Neural progenitor cell (in vitro differentiated cells): ENCODE data around the gene HCK. TPM values are rescaled to one million over a fixed set of nuclear protein-coding genes. Genes with fewer than 3 reads are reported as not detected.

ENCODE experiments used
- DNase-seq: peaks from one replicate; pipeline ENCODE4 v3.0.0-alpha.2; 2016; ENCODE audit warnings: low spot score
- H2AFZ ChIP-seq: fragments of 200-600 bp; sonication (generic); replicated peaks from 2 replicates; pipeline ENCODE4 v1.6.1; 2016; ENCODE audit warnings: antibody characterized with exemption
- H3F3A ChIP-seq: fragments of 200-600 bp; sonication (generic); 2 replicates; pipeline ENCODE4 v1.6.1; 2016; ENCODE audit warnings: antibody characterized with exemption, low read depth
- H3K27ac ChIP-seq: fragments of 200-600 bp; sonication (generic); 2 replicates; pipeline ENCODE4 v1.5.1; 2016; ENCODE audit warnings: mild to moderate bottlenecking
- H3K27me3 ChIP-seq: fragments of 200-600 bp; sonication (generic); 2 replicates; pipeline ENCODE4 v1.6.1; 2016; ENCODE audit warnings: mild to moderate bottlenecking, moderate library complexity
- H3K36me3 ChIP-seq: fragments of 200-600 bp; sonication (generic); 2 replicates; pipeline ENCODE4 v1.5.1; 2016
- H3K4me1 ChIP-seq: fragments of 200-600 bp; sonication (generic); 2 replicates; pipeline ENCODE4 v1.6.1; 2016; ENCODE audit warnings: mixed run types
- H3K4me2 ChIP-seq: fragments of 200-600 bp; sonication (generic); 2 replicates; pipeline ENCODE4 v1.6.1; 2016
- H3K4me3 ChIP-seq: fragments of 200-600 bp; sonication (generic); 2 replicates; pipeline ENCODE4 v1.5.1; 2016
- H3K79me2 ChIP-seq: fragments of 200-600 bp; sonication (generic); 2 replicates; pipeline ENCODE4 v1.6.1; 2016; ENCODE audit warnings: low read depth
- H3K9ac ChIP-seq: fragments of 200-600 bp; sonication (generic); 2 replicates; pipeline ENCODE4 v1.6.1; 2016
- H3K9me3 ChIP-seq: fragments of 200-600 bp; sonication (generic); 2 replicates; pipeline ENCODE4 v1.5.1; 2016; ENCODE audit warnings: low read depth
- H4K20me1 ChIP-seq: fragments of 200-600 bp; sonication (generic); 2 replicates; pipeline ENCODE4 v1.6.1; 2016; ENCODE audit warnings: low read depth
- H3K27ac Mint-ChIP-seq: 3 replicates; pipeline ENCODE4 v1.8.0; 2021; ENCODE audit warnings: mixed read lengths
- H3K27me3 Mint-ChIP-seq: 2 replicates; pipeline ENCODE4 v1.8.0; 2022; ENCODE audit warnings: low read depth, mild to moderate bottlenecking, inconsistent platforms, moderate library complexity, mixed read lengths; ENCODE audit not compliant: insufficient read depth
- H3K36me3 Mint-ChIP-seq: 3 replicates; pipeline ENCODE4 v1.8.0; 2021; ENCODE audit warnings: mixed read lengths
- H3K4me1 Mint-ChIP-seq: 3 replicates; pipeline ENCODE4 v1.8.0; 2021; ENCODE audit warnings: mixed read lengths
- H3K4me3 Mint-ChIP-seq: 3 replicates; pipeline ENCODE4 v1.8.0; 2021; ENCODE audit warnings: mild to moderate bottlenecking, moderate library complexity, mixed read lengths
- H3K9me3 Mint-ChIP-seq: 3 replicates; pipeline ENCODE4 v1.8.0; 2020; ENCODE audit warnings: mixed read lengths
- EZH2 ChIP-seq: fragments of 200-600 bp; sonication (generic); IDR thresholded peaks from 2 replicates; pipeline ENCODE4 v1.6.1; 2017; ENCODE audit warnings: antibody characterized with exemption, mild to moderate bottlenecking, moderate library complexity
- EZH2phosphoT487 ChIP-seq: fragments of 200-600 bp; sonication (generic); IDR thresholded peaks from 2 replicates; pipeline ENCODE4 v1.6.1; 2017; ENCODE audit warnings: antibody characterized with exemption
- total RNA-seq: library from RNA; depleted of rRNA; stranded (reverse); fragments of >200 nt; gene quantifications from 2 replicates; pipeline ENCODE4 v1.2.3, GENCODE V29; 2015; ENCODE audit warnings: low replicate concordance
- TF ChIP-seq, protein P1 (sequence below): fragments of 200-600 bp; sonication (generic); IDR thresholded peaks from 2 replicates; pipeline ENCODE4 v1.5.1; 2017; ENCODE audit warnings: antibody characterized with exemption, mild to moderate bottlenecking

The HCK gene
- total RNA-seq, 1 donor from 2014 or later, result not detected

DNA sequence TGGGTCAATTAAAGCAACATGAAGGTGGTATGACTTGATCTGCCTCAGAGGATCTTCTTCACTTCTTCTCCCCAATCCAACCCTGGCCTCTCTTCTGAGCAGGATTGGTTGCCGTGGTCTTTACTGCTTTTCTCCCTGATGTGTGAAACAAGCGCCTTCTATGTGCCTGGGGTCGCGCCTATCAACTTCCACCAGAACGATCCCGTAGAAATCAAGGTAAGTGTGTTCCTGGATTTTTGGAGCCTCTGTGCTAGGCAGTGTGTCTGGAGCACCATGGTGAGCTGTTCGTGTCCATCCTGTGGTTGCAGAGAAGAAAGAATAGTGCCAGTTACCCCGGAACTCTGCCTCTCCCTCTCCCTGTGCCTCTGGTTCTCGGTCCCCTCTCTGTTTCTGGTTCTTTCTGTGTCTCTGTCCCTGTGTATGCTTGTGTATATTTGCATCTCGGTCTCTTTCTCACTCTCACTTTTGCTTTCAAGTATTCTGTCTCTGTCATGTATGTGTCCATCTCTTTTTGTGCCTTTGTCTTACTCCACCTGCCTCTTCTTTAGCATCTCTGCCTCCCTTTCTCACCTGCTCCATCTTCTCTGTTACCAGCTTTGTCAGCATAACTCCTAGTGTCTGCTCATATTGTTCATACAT lies 81.0 kb downstream of the HCK start:
- Histone ChIP-seq H3K4me2 (no peak overlapping the region), H3K27me3 (no peaks in the 10 kb centered on the region), H4K20me1 (peaks cover 43% of the 10 kb centered on the region), H2AFZ (no peak overlapping the region), H3K9me3 (no peaks in the 10 kb centered on the region), H3K36me3 (no peaks in the 10 kb centered on the region), H3F3A (no peaks in the 10 kb centered on the region), H3K27ac (no peak overlapping the region), H3K4me1 (peaks cover under 1% of the 10 kb centered on the region), H3K79me2 (peaks cover 44% of the 10 kb centered on the region), H3K4me3 (no peak overlapping the region), H3K9ac (no peak overlapping the region)
- DNase-seq, result no peak
- H3K27me3 Mint-ChIP-seq, result no peaks in the 10 kb centered on the region
- no peak overlapping the region for H3K4me3 Mint-ChIP-seq
- no peak overlapping the region for H3K27ac Mint-ChIP-seq
- H3K4me1 Mint-ChIP-seq, result no peaks in the 10 kb centered on the region
- peaks cover 8% of the 10 kb centered on the region for H3K36me3 Mint-ChIP-seq
- no peaks in the 10 kb centered on the region for H3K9me3 Mint-ChIP-seq
- TF ChIP-seq, protein P1, sequence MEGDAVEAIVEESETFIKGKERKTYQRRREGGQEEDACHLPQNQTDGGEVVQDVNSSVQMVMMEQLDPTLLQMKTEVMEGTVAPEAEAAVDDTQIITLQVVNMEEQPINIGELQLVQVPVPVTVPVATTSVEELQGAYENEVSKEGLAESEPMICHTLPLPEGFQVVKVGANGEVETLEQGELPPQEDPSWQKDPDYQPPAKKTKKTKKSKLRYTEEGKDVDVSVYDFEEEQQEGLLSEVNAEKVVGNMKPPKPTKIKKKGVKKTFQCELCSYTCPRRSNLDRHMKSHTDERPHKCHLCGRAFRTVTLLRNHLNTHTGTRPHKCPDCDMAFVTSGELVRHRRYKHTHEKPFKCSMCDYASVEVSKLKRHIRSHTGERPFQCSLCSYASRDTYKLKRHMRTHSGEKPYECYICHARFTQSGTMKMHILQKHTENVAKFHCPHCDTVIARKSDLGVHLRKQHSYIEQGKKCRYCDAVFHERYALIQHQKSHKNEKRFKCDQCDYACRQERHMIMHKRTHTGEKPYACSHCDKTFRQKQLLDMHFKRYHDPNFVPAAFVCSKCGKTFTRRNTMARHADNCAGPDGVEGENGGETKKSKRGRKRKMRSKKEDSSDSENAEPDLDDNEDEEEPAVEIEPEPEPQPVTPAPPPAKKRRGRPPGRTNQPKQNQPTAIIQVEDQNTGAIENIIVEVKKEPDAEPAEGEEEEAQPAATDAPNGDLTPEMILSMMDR, result no peak
- TF ChIP-seq EZH2 (no peak), EZH2phosphoT487 (no peak)

DNA sequence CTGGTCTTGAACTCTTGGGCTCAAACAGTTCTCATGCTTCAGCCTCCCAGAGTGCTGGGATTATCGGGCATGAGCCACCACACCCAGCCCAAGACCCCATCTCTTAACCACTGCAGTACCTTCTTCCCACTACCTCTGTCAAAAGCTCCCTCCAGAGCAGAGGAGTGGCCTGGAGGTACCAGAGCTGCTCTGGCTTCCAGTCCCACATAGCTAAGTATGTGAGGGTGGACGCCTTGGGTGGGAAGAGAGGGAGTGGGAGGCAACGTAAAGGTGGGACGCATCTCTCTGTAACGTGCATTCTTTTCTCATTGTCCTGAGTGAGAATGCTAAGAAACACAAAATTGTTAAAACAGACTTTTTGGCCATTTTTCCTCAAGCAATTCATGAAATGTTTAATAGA lies 82.0 kb downstream of the HCK start:
- Mint-ChIP-seq H3K4me1 (no peaks in the 10 kb centered on the region), H3K4me3 (no peak overlapping the region), H3K9me3 (no peaks in the 10 kb centered on the region), H3K36me3 (peaks cover 10% of the 10 kb centered on the region), H3K27me3 (no peaks in the 10 kb centered on the region), H3K27ac (no peak overlapping the region)
- DNase-seq, result no peak
- Histone ChIP-seq H3K79me2 (peaks cover 34% of the 10 kb centered on the region), H3K27me3 (no peaks in the 10 kb centered on the region), H3F3A (no peaks in the 10 kb centered on the region), H3K4me3 (no peak overlapping the region), H2AFZ (no peak overlapping the region), H3K36me3 (no peaks in the 10 kb centered on the region), H3K4me2 (no peak overlapping the region), H4K20me1 (peaks cover 37% of the 10 kb centered on the region), H3K9ac (no peak overlapping the region), H3K27ac (no peak overlapping the region), H3K4me1 (no peaks in the 10 kb centered on the region), H3K9me3 (no peaks in the 10 kb centered on the region)
- TF ChIP-seq EZH2, result no peak
- TF ChIP-seq, protein P1, result no peak
- TF ChIP-seq EZH2phosphoT487, result no peak

DNA sequence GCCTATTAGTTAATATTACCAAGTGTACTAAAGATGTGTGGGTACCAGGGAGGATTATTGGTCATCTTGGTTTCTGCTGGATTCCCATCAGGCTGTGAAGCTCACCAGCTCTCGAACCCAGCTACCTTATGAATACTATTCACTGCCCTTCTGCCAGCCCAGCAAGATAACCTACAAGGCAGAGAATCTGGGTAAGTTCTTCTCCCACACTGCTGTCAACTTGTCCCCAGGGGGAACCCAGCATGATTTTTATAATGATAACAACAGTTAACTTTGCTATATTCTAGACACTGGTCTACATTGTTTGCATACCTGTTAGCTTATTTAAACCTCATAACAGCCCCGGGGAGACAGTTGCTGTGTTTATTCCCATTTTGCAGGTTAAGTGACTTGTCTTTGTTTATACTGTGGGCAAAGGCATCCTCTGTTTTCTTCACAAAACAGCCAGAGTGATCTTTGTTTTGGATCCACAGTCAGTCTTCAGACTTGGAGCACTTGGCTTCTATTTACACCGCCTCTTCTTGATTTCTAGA lies 84.0 kb downstream of the HCK start:
- Histone ChIP-seq H3K27me3 (no peaks in the 10 kb centered on the region), H3K9ac (no peak overlapping the region), H3K27ac (no peak overlapping the region), H4K20me1 (peaks cover 29% of the 10 kb centered on the region), H3K79me2 (peaks cover 14% of the 10 kb centered on the region), H3F3A (no peaks in the 10 kb centered on the region), H2AFZ (no peak overlapping the region), H3K4me3 (no peak overlapping the region), H3K4me1 (no peaks in the 10 kb centered on the region), H3K9me3 (no peaks in the 10 kb centered on the region), H3K4me2 (no peak overlapping the region), H3K36me3 (no peaks in the 10 kb centered on the region)
- Mint-ChIP-seq H3K27ac (no peak overlapping the region), H3K9me3 (no peaks in the 10 kb centered on the region), H3K36me3 (peaks cover 16% of the 10 kb centered on the region), H3K4me3 (no peak overlapping the region), H3K27me3 (no peaks in the 10 kb centered on the region), H3K4me1 (no peaks in the 10 kb centered on the region)
- DNase-seq, result no peak
- TF ChIP-seq, protein P1, result no peak
- TF ChIP-seq EZH2, result no peak
- TF ChIP-seq EZH2phosphoT487, result no peak
